Spleen (tissue), 11 donors: ENCODE data around the gene IRF2. TPM values are rescaled to one million over a fixed set of nuclear protein-coding genes. Genes with fewer than 3 reads are reported as not detected.

Experiments
- DNase-seq: peaks from one replicate; pipeline ENCODE4 v3.0.0-alpha.2; 2020
- H3K27ac ChIP-seq, 8 donors: fragments of 200-600 bp; sonication (generic) in 7 of 8; 1 replicate in 4 of 8; 2 replicates in 4 of 8; pipeline versions ENCODE4 v1.5.0 to v1.8.0; 2016 to 2021; ENCODE audit warnings: inconsistent platforms in 4 of 8, mild to moderate bottlenecking in 4 of 8, moderate library complexity in 1 of 8
- H3K27me3 ChIP-seq, 7 donors: fragments of 200-600 bp; sonication (generic) in 6 of 7; replicated peaks in 1 of 7; 1 replicate in 4 of 7; 2 replicates in 3 of 7; pipeline versions ENCODE4 v1.5.0 to v1.8.0; 2016 to 2021; ENCODE audit warnings: inconsistent platforms in 3 of 7, mild to moderate bottlenecking in 1 of 7
- H3K36me3 ChIP-seq, 6 donors: fragments of 200-600 bp; sonication (generic) in 5 of 6; 1 replicate in 4 of 6; 2 replicates in 2 of 6; pipeline versions ENCODE4 v1.5.0 to v1.8.0; 2016 to 2021; ENCODE audit warnings: inconsistent platforms in 2 of 6
- H3K4me1 ChIP-seq, 6 donors: fragments of 200-600 bp; sonication (generic) in 5 of 6; 1 replicate in 3 of 6; 2 replicates in 3 of 6; pipeline versions ENCODE4 v1.5.0 to v1.8.0; 2016 to 2021; ENCODE audit warnings: inconsistent platforms in 3 of 6
- H3K4me3 ChIP-seq, 8 donors: fragments of 200-600 bp; sonication (generic) in 7 of 8; 1 replicate in 4 of 8; 2 replicates in 4 of 8; pipeline versions ENCODE4 v1.5.0 to v1.8.0; 2016 to 2021; ENCODE audit warnings: inconsistent platforms in 4 of 8, mild to moderate bottlenecking in 4 of 8, moderate library complexity in 2 of 8
- H3K9me3 ChIP-seq, 8 donors: fragments of 200-600 bp; sonication (generic) in 7 of 8; 1 replicate in 4 of 8; 2 replicates in 4 of 8; pipeline versions ENCODE4 v1.5.0 to v1.8.0; 2016 to 2021; ENCODE audit warnings: inconsistent platforms in 4 of 8
- POLR2A ChIP-seq, 3 donors: fragments of 450-650 bp; IDR thresholded peaks; one replicate each; pipeline ENCODE4 v1.5.1; 2017; ENCODE audit warnings: antibody characterized with exemption in 3 of 3, mild to moderate bottlenecking in 1 of 3
- POLR2AphosphoS5 ChIP-seq, 3 donors: sonication (generic); formaldehyde crosslinking; IDR thresholded peaks; one replicate each; pipeline ENCODE4 v1.5.1; 2017; ENCODE audit warnings: antibody characterized with exemption in 3 of 3
- WGBS, 5 donors: extraction: QIAGEN DNeasy Blood & Tissue Kit in 3 of 5; methylation state at CpG; one replicate each; pipeline versions ENCODE4 v1.1.5 to v1.1.7; 2013 to 2018; 5-methylcytosine and 5-hydroxymethylcytosine counted together
- intact Hi-C: fragments of 100-400 bp; cut with DNase I; formaldehyde crosslinking; loops from one replicate; pipeline ENCODE4 v1.15.0; 2023; ENCODE audit warnings: low total_unique reads
- polyA plus RNA-seq, 3 donors: library from polyadenylated mRNA; stranded (reverse); fragments of 200-250 nt; gene quantifications; one replicate each; pipeline ENCODE4 v1.2.1, GENCODE V29; 2013
- total RNA-seq, 7 donors: library from RNA; depleted of rRNA in 3 of 7; stranded (reverse); fragments of >200 nt in 3 of 7; fragmentation: NEBNext Ultra II Directional in 4 of 7; extraction: Animal tissue kit (Norgen Biotek cat#: 25700) in 4 of 7; gene quantifications; one replicate each; pipeline versions ENCODE4 v1.1.0 to v1.2.1, GENCODE V29; 2016 to 2021
- TF ChIP-seq, protein P1 (sequence below), 11 experiments: fragments of 200-600 bp in 7 of 11; fragments of 450-650 bp in 4 of 11; sonication (generic) in 4 of 11; IDR thresholded peaks in 8 of 11; conservative IDR thresholded peaks in 3 of 11; 1 replicate in 7 of 11; 2 replicates in 4 of 11; pipeline versions ENCODE4 v1.4.0 to v1.8.0; 2016 to 2021; ENCODE audit warnings: antibody characterized with exemption in 11 of 11, inconsistent platforms in 4 of 11, mild to moderate bottlenecking in 1 of 11
- donor health status: healthy with polysubstance abuse.
- donor health status: DM: no; HTN: no; CAD: no; lungs with moderate emphysema.
- donor health status: DM: no; HTN: no; CAD: no.
- donor health status: Bipolar disorder and iron deficiency.
- donor health status: healthy.
- donor health status: DM: no; HTN: no; CAD: no.
- donor health status: DM: yes; HTN: yes; CAD: no.

Gene IRF2
- total and polyA plus RNA-seq, 10 donors = 27.1 to 101 (median 87.2) TPM

DNA sequence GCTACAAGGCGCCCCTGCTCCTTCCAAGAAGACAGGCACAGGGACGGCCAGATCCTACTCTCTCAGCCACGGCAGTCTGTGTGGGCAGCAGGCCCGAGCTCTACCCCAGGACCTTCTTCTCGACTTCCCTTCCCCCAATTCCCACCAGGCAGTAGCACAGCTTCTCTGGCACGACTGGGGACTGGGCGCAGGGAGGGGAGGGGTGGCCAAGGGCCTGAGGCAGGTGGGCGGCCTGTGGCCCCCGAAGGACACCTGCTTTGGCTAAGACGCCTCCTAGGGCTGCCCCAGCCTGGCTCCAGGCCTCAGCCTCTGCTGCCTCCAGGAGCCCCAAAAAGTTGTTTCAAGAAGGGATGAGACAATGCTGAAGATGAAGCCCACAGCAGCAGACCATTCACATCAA is 24.2 kb upstream of the IRF2 start:
- intact Hi-C loops = no loop called here
- 93 to 98% (median 96%) methylated on average over 6 to 10 of the region's 10 CpGs for WGBS, 5 donors
- H3K4me3 ChIP-seq = no peak overlapping the region

DNA sequence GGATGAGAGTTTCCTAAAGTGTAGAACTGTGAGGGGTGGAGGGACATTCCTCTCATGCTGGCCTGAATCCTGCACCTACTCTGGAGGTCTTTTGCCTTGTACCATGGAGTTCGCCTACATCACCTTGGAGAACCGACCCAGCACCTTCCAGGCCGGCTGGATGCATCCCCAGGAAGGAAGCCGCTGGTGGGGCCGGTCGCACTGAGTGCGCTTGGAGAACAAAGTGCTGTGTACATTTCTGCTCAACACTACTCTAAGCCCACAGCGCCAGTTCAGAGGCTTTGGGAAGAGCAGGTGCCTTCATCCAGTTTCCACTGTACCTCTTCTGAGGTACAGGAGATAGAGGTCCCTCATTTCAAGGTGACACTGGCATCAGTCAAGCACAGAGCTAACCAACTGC is 15.4 kb upstream of the IRF2 start:
- intact Hi-C loops = no loop called here
- Histone ChIP-seq H3K27me3 (no peaks in the 10 kb centered on the region), H3K27ac (no peak overlapping the region), H3K4me1 (no peaks in the 10 kb centered on the region), H3K9me3 (no peaks in the 10 kb centered on the region), H3K36me3 (no peaks in the 10 kb centered on the region), H3K4me3 (no peak overlapping the region)
- peak; percentile 65 for DNase-seq
- WGBS, 5 donors = 82 to 88% (median 84%) methylated on average over 8 of the region's 8 CpGs
- no peak for TF ChIP-seq POLR2A (IDR thresholded peaks at IDR 0.05)
- TF ChIP-seq, protein P1, sequence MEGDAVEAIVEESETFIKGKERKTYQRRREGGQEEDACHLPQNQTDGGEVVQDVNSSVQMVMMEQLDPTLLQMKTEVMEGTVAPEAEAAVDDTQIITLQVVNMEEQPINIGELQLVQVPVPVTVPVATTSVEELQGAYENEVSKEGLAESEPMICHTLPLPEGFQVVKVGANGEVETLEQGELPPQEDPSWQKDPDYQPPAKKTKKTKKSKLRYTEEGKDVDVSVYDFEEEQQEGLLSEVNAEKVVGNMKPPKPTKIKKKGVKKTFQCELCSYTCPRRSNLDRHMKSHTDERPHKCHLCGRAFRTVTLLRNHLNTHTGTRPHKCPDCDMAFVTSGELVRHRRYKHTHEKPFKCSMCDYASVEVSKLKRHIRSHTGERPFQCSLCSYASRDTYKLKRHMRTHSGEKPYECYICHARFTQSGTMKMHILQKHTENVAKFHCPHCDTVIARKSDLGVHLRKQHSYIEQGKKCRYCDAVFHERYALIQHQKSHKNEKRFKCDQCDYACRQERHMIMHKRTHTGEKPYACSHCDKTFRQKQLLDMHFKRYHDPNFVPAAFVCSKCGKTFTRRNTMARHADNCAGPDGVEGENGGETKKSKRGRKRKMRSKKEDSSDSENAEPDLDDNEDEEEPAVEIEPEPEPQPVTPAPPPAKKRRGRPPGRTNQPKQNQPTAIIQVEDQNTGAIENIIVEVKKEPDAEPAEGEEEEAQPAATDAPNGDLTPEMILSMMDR (IDR thresholded peaks at IDR 0.05 in 8 of 11, conservative IDR thresholded peaks at IDR 0.05 in 3 of 11) = no peak
- TF ChIP-seq POLR2AphosphoS5 (IDR thresholded peaks at IDR 0.05) = no peak

More for the DNA sequence above, 24.2 kb upstream of the IRF2 start:
- peaks cover 4 to 10% (median 8%) of the 10 kb centered on the region in 6 donors for H3K4me1 ChIP-seq
- H3K9me3 ChIP-seq = peaks cover 0 to 8% (median 2%) of the 10 kb centered on the region in 8 donors
- H3K27ac ChIP-seq = no peak overlapping the region
- H3K36me3 ChIP-seq = no peaks in the 10 kb centered on the region
- no peaks in the 10 kb centered on the region for H3K27me3 ChIP-seq
- TF ChIP-seq POLR2A (IDR thresholded peaks at IDR 0.05) (no peak), POLR2AphosphoS5 (IDR thresholded peaks at IDR 0.05) (no peak)
- TF ChIP-seq, protein P1 (IDR thresholded peaks at IDR 0.05 in 8 of 11, conservative IDR thresholded peaks at IDR 0.05 in 3 of 11) = no peak
- peak; percentile 56 for DNase-seq

DNA sequence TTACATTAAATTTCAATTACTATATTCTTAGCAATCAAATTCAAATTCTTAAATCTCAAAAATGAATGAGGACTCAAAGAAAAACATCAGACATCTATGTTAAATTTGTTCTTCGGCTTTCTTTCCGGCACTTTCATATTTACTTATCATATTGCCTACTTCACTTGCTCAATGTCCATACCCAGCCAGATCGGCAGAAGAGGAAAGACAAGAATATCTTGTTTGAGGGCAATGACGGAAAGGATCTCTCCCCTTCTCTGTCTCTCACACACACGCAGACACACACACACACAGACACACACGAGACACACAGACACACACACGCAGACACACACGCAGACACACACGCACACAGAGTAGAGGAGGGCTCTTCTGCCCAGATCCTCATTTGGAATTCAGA is 13.2 kb upstream of the IRF2 start:
- Histone ChIP-seq H3K4me3 (no peak overlapping the region), H3K27me3 (no peaks in the 10 kb centered on the region), H3K36me3 (no peaks in the 10 kb centered on the region), H3K9me3 (no peaks in the 10 kb centered on the region), H3K27ac (no peak overlapping the region), H3K4me1 (peaks cover 0 to 6% (median 0%) of the 10 kb centered on the region in 6 donors)
- TF ChIP-seq POLR2AphosphoS5 (IDR thresholded peaks at IDR 0.05) (no peak), POLR2A (IDR thresholded peaks at IDR 0.05) (no peak)
- TF ChIP-seq, protein P1 (IDR thresholded peaks at IDR 0.05 in 8 of 11, conservative IDR thresholded peaks at IDR 0.05 in 3 of 11) = no peak
- 91 to 92% (median 91%) methylated on average over 9 of the region's 9 CpGs for WGBS, 5 donors
- no peak for DNase-seq
- intact Hi-C loops = no loop called here

DNA sequence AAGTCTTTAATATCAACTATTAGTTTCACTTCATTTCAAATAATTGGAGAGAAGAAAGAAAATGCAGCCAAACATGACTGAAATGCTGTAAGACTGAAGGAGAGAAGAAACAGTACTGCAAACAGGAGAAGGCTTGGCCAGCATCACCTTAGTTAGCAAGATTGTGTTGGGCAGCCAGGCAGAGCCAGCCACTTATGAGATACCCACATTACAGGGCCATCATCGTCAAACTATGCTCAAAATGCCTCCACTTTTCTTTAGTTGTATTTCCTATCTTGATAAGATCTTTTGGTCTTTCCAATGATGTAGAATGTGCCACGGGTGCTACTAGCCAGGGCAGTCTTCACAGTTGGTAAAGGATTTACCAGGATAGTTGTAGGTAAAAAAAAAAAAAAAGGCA is 10.9 kb upstream of the IRF2 start:
- no peaks in the 10 kb centered on the region for H3K27me3 ChIP-seq
- TF ChIP-seq POLR2A (IDR thresholded peaks at IDR 0.05) = no peak
- peaks cover 0 to 24% (median 5%) of the 10 kb centered on the region in 6 donors for H3K4me1 ChIP-seq
- no peaks in the 10 kb centered on the region for H3K9me3 ChIP-seq
- intact Hi-C loops = no loop called here
- no peaks in the 10 kb centered on the region for H3K36me3 ChIP-seq
- WGBS, 5 donors = 72 to 86% (median 83%) methylated on average over 2 of the region's 2 CpGs
- no peak overlapping the region for H3K4me3 ChIP-seq
- no peak overlapping the region for H3K27ac ChIP-seq
- no peak for DNase-seq

DNA sequence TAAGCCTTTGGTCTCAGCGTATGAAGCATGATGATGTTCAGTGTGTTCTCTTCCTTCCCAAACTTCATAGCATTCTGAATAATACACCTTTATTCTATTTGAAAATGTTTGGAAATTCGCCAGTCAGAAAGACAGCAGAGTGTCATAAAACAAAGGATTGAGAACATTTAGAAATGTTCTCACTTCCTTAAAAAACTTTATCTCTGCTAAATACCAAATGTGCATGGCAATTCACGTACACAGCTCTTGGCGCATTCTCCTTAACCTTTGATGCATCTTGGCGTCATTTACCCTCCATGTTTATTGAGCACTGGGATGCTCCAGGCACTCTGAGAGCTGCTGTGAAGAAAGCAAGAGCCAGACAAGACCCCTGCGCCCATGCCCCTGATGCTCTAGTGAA is 7.2 kb upstream of the IRF2 start:
- no peaks in the 10 kb centered on the region for H3K36me3 ChIP-seq
- 86 to 89% (median 87%) methylated on average over 6 of the region's 6 CpGs for WGBS, 5 donors
- H3K27me3 ChIP-seq = no peaks in the 10 kb centered on the region
- no peak overlapping the region for H3K4me3 ChIP-seq
- intact Hi-C loops = no loop called here
- no peak overlapping the region for H3K27ac ChIP-seq
- TF ChIP-seq, protein P1 (IDR thresholded peaks at IDR 0.05 in 8 of 11, conservative IDR thresholded peaks at IDR 0.05 in 3 of 11) = no peak
- TF ChIP-seq POLR2A (IDR thresholded peaks at IDR 0.05) (no peak), POLR2AphosphoS5 (IDR thresholded peaks at IDR 0.05) (no peak)
- DNase-seq = no peak
- H3K9me3 ChIP-seq = no peaks in the 10 kb centered on the region
- peaks cover 14 to 60% (median 34%) of the 10 kb centered on the region in 6 donors for H3K4me1 ChIP-seq
